CD4-positive, alpha-beta T cell treated with Interleukin-15 for 1 hour (primary cell): ENCODE measurements around the gene COPG2.
"Not testable (repeated sequence)": the region's sequence is repeated elsewhere in the genome, so short reads cannot be mapped to it uniquely, and the experiment has no call there.

Experiments used
- DNase-seq: peaks from one replicate; pipeline ENCODE4 v3.0.0-alpha.2; 2020

COPG2 gene

DNA sequence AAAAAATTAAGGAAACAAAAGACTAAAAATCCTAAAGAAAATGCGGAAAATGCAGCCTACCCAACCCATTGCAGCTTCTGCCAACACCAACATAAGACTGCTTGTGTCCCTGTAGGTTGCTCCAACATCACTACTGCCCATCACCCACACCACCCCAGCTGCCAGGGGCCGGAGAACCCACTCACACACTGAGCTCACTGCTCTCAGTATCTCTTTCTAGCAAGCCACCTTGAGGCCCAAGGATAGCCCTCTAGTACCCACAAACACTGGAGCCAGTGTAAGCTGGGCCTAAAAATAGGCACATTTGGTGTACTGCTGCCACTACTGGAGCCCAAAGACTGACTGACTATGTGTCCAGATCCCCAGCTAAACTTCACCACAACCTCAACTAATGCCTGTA lies 109.4 kb downstream of the COPG2 start:
- DNase-seq = no peak

DNA sequence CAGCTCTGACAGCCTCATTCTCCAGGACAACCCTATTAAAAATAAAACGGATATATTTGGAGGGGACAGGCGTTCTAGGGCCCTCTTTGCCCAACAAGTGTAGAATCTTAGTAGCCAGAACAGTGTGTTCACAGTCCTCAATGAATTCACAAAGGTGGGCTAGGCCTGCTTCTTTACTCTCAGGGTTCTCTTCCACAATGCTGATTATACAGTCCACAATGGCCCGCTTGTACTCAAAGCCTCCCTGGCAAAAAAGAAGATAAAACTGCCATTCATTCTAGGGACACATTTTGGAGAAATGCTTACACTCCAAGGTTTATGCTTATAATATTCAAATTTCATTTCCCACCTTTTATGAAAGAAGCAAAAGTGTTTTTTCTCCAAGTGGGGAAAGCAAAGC lies 114.1 kb downstream of the COPG2 start:
- no peak for DNase-seq

DNA sequence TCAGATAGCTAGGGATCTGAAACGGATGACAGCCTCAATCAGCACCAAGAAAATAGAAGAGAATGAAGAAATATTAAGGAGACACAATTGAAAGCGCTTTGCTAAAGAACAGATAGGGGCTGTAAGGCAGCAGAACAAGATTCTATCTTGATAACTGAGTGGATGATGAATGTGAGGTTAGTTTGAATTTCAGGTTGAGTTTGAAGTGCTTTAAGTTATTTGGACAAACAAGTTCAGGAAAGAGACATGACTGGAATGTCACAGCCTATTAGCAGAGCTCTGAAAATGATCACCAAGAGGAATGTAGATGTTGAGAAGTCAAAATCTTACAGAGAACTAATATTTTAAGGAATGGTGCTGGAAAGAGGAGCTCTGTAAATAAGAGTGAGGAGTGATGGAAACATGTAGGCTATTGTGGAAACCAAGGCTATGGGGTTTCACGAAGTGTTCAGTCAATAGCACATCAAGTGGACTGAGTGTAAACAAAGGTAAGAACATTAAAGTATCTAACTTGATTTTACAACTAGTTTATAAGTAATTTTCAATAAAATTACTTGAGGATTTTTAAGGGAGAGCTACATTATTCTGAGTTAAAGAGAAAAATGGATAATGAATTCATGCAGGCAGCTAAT lies 115.0 kb downstream of the COPG2 start:
- no peak for DNase-seq

DNA sequence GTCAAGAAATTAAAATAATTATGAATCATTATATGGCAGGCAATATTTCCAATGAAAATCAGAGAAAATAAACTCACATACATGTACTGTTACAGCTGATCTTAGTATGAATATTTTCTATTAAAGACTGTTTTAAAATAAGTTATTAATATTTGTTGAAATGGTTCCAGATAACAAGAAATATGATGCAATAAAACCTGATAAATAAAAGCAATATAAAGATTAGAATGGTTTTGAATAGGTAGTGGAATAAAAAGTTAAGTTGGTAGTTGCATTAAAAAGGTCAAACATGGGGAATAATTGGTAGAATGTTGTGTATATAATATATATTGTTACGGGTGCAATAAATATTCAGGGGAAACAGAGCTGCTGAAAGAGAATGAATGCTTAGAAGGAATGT lies 124.2 kb downstream of the COPG2 start:
- no peak for DNase-seq

DNA sequence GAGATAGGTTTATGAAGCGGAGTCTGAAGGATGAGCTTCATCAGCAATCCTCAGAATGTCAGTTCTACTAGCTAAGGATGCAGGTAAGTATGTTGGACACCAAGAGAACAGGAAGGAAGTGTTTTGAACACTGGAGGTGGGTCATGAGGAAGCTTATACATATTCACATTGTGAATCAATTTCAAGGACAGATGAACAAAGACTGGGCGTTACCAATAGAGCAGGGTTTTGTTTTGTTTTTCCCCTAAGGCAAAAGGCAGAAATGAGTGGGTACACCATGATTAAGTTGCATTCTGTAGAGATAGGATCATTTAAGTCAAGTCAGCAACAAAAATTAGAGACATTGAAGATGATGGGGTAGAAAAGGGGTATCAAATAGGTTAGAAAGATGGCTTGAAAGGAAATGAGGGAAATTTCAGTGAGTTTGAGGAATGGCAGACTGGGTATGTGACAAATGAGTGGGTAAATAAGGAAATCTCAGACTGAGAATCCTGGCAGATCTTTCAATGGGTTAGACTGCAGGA lies 125.0 kb downstream of the COPG2 start:
- no peak for DNase-seq

DNA sequence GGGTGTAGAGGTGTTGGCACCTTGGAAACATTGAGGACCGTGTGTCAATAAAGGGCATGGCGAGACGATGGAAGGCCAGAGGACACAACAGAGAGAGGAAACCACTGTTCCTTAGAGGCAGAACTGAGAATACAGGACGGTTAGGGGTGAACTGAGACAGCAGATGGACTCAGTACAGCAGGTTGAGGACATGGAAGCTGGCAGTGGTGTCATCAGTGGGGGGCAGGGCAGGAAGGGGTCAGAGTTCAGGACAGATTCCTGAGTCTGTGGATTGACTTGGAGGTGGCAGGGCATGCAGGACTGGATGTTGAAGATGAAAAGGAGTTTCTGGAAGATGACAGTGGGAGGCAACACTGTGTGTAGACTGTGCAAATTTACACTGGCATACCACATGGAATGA lies 126.3 kb downstream of the COPG2 start:
- DNase-seq = not testable (repeated sequence)

DNA sequence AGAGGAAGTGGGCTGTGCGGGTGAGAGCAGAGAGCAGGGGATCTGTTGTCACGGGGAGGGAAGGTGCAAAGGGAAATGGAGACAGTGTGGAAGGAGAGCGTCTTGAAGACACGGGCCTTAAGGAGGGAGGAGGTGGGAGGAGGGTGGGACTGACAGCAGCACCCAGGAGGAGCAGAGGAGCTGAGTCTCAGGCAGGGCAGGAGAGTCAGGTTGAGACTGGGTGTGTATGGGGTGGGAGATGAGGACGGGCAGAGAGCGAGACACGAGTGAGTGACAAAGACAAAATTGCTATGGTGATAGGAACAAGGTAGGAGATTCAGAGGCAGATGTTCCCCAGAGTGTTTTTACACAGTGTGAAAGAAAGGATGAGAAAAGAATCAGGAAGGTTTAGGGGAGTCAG lies 127.3 kb downstream of the COPG2 start:
- not testable (repeated sequence) for DNase-seq

DNA sequence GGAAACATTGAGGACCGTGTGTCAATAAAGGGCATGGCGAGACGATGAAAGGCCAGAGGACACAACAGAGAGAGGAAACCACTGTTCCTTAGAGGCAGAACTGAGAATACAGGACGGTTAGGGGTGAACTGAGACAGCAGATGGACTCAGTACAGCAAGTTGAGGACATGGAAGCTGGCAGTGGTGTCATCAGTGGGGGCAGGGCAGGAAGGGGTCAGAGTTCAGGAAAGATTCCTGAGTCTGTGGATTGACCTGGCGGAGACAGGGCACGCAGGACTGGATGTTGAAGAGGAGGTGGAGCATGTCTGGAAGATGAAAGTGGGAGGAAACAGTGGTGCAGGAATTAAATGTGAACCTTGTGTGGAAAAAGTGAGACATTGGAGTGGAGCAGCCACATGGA lies 130.7 kb downstream of the COPG2 start:
- DNase-seq = not testable (repeated sequence)

DNA sequence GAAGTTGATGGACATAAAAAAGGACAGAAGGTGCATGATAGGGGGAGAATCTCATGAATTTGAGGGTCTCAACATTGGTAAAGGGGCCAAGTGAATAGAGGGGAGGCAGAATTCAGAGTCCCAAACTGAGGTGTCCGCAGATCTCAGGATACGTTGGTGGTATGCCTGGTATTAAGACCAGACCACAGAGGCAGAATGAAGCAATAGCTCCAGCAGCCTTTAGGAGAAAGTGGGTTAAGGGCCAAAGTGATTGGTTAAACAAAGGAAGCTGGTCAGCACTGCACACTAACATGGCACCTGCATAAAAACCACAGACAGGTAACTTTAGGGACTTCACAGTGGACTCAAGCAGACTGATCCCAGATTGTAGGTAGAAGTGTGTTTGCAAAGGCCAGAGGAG lies 139.1 kb downstream of the COPG2 start:
- no peak for DNase-seq

DNA sequence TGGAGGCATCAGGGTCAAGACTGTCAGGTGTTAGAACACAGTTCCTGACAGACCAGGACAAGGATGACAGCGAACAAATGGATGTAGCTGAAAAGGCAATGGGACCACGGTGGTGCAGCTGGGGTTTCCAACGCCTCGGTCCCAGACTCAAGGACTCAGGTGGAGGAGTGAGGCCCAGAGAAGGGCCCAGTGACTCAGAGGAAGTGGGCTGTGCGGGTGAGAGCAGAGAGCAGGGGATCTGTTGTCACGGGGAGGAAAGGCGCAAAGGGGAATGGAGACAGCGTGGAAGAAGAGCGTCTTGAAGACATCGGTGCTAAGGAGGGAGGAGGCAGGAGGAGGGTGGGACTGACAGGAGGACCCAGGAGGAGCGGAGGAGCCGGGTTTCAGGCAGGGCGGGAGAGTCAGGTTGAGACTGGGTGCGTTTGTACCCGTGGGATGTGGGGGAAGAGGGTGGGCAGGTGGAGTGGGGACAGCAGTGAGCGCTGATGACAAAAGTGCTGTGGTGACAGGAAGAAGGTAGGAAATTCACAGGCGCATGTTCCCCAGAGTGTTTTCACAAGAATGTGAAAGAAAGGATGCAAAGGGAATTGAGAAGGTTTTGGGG lies 140.7 kb downstream of the COPG2 start:
- not testable (repeated sequence) for DNase-seq

DNA sequence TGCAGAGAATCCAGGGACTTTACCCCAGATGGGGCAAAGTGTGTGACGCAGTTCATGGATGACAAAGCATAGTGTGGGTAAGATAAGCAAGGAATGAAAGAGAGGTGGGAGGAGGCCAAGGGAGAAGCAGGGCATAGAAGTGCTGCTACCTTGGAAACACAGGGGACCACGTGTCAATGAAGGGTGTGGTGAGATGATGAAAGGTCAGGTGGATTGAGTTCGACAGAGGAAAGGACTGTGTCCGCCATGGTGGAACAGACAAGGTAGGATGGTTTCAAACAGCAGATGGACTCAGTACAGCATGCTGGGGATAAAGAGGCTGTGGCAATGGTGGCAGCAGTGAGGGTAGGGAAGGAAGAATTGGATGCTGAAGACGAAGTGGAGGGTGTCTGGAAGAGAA lies 143.9 kb downstream of the COPG2 start:
- no peak for DNase-seq

DNA sequence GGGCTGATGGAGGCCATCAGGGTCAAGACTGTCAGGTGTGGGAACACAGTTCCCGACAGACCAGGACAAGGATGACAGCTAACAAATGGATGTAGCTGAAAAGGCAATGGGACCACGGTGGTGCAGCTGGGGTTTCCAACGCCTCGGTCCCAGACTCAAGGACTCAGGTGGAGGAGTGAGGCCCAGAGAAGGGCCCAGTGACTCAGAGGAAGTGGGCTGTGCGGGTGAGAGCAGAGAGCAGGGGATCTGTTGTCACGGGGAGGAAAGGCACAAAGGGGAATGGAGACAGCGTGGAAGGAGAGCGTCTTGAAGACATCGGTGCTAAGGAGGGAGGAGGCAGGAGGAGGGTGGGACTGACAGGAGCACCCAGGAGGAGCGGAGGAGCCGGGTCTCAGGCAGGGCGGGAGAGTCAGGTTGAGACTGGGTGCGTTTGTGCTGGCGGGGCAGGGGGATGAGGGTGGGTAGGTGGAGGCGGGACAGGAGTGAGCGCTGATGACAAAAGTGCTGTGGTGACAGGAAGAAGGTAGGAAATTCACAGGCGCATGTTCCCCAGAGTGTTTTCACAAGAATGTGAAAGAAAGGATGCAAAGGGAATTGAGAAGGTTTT lies 144.9 kb downstream of the COPG2 start:
- DNase-seq = not testable (repeated sequence)

DNA sequence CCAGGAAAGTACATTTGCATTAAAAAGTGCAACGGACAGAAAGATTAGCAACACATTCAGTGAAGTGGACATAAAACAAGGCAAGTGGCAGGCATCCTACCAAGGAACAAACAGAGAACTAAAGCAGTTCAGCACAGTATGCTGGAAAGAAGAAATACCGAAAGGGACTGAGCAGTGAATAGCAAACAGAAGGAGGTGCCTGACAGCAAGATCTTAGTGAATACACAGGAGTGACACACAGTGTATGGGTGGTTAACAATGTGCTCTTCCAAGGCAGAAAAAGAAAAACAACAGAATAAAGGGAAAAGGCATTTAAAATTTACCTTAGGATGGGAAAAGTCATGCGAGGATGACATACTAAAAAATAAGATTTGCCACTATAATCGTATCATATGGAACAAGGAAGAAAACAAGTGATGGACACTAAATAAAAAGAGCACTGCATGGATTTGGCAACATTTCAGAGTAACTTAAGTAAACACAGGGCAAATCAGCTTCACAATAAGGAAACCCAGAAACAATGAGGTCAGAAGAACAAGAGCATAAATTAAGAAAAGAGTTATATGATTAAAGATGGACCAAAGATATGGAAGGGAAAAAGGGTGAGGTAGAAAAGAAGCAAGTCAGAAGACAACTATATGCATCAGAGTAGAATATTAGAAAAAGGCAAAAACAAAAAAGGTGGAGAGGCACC lies 147.1 kb downstream of the COPG2 start:
- DNase-seq = no peak

DNA sequence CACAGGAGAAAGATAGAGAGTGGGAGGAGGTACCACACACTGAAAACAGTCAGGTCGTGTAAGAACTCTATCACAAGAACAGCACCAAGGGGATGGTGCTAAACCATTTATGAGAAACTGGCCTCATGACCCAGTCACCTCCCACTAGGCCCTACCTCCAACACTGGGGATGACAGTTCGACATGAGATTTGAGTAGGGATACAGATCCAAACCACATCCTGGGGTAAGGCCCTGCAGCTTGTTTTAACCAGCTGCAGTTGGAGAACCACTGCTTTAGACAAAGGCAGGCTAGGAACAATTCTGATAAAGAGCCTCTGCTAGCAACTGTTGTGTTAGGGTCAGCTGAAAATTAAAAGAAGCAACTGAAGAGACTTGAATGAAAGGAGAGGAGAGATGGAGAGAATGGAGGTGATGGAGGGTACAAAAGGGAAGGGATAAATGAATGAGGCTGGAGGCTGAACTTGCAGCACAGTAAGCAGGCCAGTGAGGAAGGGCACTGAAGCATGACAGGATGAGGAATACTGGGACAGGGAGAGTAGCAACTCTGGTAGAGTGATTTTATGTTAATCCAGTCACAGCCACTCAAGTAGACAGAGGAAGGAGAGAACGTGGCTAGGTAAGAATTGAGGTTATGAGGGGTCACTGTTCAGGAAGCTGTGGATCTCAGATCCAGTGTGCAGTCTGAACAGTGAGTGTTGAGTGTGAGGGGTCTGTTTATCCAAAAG lies 153.1 kb downstream of the COPG2 start:
- DNase-seq = no peak

DNA sequence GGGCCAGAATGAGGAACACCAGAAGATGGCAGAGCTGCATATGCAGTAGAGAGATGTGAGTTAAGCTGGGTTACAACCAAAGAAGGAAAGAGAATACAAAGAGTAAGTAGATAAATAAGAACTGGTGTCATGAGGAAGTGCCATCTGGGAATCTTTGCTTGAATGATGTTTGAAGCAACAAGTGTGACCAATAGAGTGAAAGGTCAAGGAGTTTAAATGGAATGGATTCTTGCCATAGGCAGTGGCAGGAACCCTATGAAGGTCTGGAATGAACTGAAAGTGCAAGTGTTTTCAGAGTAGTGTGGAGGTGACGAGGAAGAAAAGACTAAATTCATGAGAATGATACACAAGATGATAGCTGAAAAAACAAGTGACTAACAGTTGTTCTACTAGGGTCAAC lies 155.1 kb downstream of the COPG2 start:
- DNase-seq = no peak

DNA sequence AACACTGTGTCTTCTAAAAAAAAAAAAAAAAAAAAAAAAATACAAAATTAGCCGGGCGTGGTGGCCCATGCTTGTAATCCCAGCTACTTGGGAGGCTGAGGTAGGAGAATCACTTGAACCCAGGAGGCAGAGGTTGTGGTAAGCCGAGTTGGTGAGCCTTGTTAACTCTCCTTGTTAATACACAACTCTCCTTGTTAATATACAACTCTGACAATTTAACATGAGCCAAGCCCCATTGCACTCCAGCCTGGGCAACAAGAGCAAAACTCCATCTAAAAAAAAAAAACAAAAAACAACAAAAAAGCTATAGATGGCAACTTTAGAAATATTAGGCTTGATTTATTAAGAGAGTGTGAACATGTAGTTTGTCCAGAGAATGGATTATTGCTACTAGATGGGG lies 156.5 kb downstream of the COPG2 start:
- DNase-seq = not testable (repeated sequence)

DNA sequence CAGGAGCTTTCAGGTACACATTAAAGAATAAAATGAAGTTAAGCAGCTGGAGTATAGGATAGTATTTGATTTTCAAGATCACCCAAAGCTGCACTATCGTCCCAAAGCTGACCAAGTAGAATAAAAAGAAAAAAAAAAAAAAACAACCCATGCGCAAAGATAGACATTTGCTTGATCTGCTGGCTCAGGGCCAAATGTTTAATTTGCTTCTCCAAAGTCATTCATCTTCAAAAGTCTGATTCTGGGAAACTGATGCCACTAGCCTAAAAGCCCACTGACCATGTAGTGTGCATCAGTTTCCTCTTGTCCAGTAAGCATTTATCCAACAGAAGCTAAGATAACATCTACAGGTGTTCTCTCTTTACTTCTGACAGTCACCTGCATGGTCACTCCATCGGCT lies 162.2 kb downstream of the COPG2 start:
- no peak for DNase-seq

DNA sequence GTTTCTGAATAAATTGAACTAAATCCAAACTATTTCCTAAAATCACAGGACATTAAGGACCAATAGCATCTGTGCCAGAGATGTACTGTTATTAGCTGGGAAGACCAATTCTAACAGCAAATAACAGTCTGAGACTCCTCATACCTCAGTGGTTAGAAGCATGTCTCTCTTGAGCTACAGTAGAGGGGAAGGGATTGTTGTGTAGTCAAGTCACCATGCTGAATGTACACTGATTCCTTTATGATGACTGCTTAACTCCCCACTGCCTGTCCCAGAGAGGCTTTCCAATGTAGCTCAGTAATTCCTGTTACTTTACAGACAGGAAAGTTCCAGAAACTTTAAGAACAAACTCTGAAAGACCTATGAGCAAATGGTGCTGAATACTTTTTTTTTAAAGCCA lies 162.8 kb downstream of the COPG2 start:
- no peak for DNase-seq

DNA sequence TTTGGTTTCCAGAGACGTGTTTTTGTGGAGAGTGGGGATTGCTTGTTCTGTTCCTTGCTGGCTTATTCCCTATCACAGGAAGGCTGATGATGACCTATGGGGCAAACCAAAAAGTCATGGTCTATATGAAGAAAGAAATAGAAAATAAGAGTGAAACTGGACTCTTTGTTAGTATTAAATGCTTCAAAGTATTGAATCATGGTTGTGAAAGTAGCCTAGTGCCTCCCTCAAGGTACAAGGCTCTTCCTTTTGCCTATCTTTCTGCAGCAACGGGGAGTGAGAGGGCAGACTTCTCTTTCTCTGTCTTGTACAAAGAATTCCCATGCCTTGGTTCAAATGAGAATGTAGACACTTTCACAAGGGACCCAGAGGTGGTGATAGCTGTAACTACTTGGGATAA lies 167.6 kb downstream of the COPG2 start:
- no peak for DNase-seq

DNA sequence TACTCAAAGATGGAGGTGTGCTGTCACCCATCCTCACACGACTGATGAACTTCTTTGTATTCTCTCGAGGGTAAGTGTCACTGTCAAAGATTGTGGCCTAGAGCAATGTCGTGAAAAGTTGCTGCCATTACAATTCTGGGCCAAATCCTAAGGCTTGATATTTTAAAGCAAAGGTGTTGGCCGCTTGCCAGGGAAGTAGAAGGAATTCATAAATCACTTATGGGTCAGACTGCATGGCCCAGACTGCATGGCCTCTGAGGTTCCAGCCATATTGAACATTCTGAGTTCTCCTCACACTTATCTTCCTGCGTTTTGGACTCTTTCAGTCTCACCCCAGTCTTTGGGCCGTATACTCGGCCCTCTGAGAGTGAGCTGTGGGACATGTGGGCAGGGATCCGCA lies 168.1 kb downstream of the COPG2 start:
- DNase-seq = no peak

DNA sequence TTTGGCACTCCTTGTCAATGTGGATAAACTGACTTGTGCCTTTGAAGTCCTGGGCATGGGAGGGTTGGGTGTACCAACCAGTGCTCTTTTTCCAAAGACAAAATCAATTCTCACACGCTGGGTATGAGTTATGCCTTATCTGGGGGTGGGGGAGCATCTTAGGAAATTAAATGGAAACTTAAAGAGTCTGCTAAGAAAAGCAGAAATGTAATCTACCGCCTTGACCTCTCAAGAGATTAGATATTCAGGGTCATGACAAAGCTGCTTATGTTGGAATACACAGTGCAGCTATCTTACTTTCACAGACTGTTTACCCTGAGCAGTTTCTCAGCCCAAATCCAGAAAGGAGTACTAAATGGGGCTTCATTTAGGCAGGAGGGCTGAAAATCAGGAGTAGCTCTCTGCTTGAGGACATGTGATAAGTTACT lies 174.1 kb downstream of the COPG2 start:
- DNase-seq = no peak

DNA sequence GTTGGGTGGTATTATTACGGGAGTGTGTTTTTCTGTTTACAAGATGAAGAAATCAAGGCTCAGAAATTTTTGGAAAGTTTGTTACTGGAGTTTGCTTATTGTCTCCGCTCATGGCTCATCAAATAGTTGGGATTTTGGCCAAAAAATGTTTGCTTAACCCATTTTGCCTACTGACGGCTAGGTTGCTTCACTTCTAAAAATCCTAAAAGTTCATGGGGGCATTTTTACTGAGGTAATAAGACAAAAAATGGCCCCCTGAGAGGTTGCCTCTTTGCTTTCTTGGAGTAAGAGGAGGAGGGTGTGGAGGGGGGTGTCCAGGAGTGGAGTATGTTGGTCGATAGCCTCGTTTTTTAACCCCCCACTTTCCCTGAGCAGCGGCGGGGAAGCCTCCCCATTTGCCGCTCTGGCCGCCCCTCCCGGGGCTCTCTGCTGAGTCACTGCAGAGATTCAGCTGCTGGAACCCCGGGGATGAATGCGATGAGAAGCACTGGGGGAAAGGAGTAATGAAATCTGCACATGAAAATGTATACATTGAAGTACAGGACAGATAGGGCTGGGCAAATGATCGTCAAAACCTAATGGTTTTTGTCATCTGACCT lies 175.2 kb downstream of the COPG2 start:
- no peak for DNase-seq
